Fibroblast of skin of left quadriceps (primary cell): ENCODE results near the gene ZDHHC13.
"Not testable (repeated sequence)": the region's sequence is repeated elsewhere in the genome, so short reads cannot be mapped to it uniquely, and the experiment has no call there.

Experiments
- DNase-seq, 2 experiments: peaks; one replicate each; pipeline ENCODE4 v3.0.0-alpha.2; 2013; ENCODE audit warnings: low read depth in 2 of 2

Gene ZDHHC13

GRCh38 chr11:19099093-19099492, 17.9 kb upstream of the ZDHHC13 start:
- no peak for DNase-seq

GRCh38 chr11:19100885-19101284, 16.1 kb upstream of the ZDHHC13 start:
- DNase-seq, result no peak

DNA sequence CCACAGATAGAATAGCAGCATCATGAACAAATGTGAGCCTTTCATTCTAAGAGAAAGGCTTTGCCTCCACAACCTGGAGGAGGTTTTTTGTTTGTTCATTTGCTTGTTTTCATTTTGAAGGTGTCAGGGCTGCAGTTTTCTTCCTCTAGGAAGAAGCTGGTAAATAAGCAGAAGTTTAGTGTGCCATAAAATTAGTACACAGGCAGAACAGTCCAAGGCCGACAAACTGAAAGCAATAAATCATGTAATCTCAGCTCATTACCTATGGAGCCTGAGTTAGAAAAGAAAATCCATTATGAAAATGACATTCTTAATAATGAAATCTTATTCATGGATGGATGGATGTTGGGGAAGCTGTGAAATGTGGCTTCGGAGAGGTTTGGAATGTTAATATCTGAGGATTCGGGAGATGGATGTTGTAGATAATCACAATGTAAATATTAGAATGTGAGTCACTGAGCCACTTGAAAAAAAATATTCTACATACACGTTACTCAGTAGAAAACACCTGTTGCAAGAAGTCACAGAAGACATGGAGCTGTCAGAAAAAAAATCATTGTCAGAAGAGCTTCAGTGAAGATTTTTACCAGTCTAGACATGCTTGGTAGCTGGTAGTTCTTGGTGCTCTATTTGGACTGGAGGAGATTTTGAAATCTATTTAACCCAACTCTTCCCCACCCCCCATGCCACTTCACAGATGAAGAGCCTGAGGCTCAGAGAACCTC, 15.0 kb upstream of the ZDHHC13 start:
- DNase-seq, result no peak

- no peak for DNase-seq
These were observed 14.5 kb upstream of the ZDHHC13 start for GRCh38 chr11:19102521-19102900.

DNA sequence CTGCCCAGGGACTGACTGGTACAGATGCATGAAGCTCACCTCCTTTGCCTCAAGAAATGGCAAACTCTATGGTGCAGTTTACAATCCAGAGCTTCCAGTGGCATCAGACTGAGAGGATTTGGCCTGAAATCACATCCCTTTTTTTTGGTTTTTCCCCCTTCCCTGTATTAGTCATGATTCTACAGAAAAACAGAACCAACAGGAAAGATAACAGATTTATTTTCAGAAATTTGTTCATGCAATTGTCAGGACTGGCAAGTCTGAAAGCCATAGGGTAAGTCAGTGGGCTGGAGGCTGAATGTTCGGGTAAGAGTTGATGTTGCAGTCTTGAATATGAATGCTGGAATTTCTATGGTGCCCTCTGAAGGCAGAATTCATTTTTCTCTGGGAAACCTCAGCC, 12.0 kb upstream of the ZDHHC13 start:
- DNase-seq, result no peak

GRCh38 chr11:19107125-19107524, 9.8 kb upstream of the ZDHHC13 start:
- DNase-seq, result no peak

DNA sequence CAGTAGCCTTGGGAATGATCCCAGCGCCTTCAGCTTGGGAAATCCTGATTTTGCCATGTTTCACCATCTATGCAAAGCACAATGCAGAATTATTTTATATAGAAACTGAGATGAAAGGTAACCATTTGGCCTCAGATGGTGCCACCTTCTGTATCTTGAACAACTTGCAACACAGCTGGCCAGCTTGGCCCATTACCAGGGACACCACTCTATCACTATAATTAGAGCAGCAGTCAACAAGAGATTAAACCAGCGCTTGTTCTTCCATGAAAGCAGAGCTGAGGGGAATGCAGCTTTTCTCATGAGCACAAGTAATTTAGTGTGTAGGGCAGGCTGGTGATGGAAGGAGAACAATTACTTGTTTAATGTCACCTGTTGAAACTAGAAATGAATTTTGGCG, 6.7 kb upstream of the ZDHHC13 start:
- no peak for DNase-seq

- DNase-seq, result no peak
These were observed 5.2 kb upstream of the ZDHHC13 start for GRCh38 chr11:19111809-19112208.

GRCh38 chr11:19116276-19116970, 545 bp upstream of the ZDHHC13 start:
- DNase-seq, result no peak

- no peak for DNase-seq
These were observed 761 bp downstream of the ZDHHC13 start for GRCh38 chr11:19117760-19118097.

DNA sequence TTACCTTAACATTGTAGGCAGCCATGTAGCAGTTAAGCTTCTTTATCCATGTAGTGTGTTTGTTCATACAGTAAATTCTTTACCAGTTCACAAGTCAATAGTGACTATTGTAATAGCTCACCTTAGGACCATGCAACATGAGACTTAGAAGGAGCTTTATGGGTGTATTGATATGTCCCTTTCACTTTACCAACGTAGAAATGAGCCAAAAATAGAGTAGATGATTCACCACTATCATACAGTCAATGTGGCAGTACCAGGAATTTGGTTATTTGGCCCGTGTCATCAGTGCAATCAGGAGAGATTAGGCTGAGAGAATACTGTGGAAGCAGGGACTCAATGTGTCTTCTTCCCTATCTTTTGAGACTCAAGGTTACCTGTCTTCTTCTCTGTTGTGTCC, 4.7 kb downstream of the ZDHHC13 start:
- DNase-seq, result no peak

- no peak for DNase-seq
These were observed 6.1 kb downstream of the ZDHHC13 start for GRCh38 chr11:19122960-19123615.

DNA sequence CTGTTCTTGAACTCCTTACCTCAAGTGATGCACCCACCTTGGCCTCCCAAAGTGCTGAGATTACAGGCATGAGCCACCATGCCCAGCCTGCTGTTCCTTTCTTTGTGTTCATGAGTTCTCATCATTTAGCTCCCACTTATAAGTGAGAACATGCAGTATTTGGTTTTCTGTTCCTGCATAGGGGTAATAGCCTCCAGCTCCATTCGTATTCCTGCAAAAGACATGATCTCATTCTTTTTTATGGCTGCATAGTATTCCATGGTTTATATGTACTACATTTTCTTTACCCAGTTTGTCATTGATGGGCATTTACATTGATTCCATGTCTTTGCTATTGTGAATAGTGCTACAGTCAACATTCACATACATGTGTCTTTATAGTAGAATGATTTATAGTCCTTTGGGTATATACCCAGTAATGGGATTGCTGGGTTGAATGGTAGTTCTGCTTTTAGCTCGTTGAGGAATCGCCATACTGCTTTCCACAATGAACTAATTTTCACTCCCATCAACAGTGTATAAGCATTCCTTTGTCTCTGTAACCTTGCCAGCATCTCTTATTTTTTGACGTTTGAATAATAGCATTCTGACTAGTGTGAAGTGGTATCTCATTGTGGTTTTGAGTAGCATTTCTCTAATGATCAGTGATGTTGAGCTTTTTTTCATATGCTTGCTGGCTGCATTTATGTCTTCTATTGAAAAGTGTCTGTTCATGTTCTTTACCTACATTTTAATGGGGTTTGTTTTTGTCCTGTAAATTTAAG, 9.8 kb downstream of the ZDHHC13 start:
- not testable (repeated sequence) for DNase-seq

DNA sequence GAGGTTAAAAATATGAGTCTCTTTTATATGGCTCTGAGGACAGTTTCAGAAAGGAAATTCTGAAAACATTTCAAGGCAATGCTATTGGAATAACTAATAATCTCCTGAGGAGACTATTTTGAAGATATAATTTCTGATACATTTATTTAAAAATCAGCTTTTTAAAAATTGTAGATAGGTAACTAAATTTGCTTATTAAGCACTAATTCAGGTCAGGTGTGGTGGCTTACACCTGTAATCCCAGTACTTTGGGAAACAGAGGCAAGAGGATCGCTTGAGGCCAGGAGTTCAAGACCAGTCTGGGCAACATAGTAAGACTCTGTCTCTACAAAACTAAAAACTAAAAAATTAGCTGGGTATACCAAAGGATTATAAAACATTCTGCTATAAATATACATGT, 17.0 kb downstream of the ZDHHC13 start:
- no peak for DNase-seq

DNA sequence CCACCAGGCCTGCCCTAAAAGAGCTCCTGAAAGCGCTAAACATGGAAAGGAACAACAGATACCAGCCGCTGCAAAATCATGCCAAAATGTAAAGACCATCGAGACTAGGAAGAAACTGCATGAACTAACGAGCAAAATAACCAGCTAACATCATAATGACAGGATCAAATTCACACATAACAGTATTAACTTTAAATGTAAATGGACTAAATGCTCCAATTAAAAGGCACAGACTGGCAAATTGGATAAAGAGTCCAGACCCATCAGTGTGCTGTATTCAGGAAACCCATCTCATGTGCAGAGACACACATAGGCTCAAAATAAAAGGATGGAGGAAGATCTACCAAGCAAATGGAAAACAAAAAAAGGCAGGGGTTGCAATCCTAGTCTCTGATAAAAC, 19.9 kb downstream of the ZDHHC13 start:
- DNase-seq, result not testable (repeated sequence)

DNA sequence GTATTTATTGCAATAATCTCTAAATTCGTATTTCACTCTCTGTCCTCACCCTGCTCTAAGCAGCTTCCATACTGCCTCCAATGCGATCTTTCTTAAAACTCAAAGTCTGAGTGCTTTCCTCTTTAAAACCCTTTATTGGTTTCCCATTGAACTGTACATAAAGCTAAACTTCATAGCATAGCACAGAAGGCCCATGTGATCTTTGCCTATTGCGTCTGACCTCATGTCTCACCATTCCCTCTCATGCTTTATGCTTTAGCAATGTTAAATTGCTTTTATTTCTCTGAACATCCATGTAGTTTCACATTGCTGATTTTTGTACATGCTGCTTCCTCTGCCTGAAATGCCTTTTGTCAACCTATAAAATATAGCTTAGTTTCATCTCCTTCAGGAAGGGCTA, 28.4 kb downstream of the ZDHHC13 start:
- DNase-seq, result no peak

DNA sequence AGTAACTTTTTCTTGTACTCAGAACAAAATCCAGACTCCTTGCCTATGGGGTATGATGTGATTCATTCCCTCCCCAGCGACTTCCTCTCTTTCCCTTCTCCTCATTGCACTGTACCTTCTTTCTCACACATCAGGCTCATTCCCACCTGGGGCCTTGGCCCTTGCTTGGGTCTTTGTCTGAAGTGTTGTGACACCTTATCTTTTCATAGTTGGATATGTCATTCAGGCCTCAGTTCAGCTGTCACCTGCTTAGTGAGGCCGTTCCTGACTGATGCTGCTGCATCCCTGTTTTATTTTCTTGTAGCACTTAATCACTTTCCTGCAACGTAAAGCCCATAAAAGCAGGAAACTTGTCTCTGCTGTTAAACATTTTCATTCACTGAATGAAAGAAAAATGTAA, 39.9 kb downstream of the ZDHHC13 start:
- DNase-seq, result no peak

- no peak for DNase-seq
These were observed 43.9 kb downstream of the ZDHHC13 start for GRCh38 chr11:19160847-19161246.

- DNase-seq, result no peak
These were observed 44.7 kb downstream of the ZDHHC13 start for GRCh38 chr11:19161651-19162050.

DNA sequence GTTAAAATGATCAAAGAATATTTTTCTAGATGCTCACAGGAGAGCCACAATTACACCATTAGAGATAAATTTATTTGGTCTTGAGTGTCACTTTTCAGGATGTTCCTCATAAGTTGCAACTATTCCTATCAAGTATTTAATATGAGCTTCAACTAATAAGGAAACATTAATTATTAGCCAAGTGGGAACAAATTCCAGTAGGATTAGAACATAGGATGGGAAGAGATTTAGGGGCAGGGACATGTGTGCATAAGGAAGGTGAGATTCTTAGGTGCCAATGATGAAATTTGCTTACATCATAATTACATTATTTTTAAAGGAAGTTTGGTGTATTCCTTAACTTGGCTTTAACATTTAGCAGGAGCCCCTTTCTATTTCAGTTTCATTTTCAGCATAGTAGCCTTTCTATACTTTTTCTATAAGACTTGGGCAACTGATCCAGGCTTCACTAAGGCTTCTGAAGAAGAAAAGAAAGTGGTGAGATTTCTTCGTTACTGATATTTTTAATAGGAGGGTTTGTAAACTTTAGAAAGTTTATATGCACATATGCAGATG, 46.1 kb downstream of the ZDHHC13 start:
- no peak for DNase-seq

DNA sequence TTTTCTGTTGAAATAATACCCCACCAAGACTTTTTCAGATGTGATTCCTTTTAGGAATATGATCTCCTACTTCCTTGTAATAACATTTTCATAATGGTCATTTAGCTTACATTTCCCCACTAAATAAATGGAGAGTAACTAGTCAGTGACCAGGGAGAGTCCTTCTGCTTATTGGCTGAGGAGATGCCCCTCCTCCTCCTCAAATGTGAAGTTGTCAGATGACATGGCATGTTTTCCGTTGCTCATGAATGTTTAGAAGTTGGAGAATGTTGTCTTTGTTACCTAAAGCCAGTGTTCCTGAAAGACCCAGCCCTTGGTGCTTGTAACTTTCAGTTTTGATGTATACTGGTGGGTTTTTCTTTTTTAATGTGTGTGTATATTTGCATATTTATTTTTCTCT, 46.6 kb downstream of the ZDHHC13 start:
- no peak for DNase-seq

DNA sequence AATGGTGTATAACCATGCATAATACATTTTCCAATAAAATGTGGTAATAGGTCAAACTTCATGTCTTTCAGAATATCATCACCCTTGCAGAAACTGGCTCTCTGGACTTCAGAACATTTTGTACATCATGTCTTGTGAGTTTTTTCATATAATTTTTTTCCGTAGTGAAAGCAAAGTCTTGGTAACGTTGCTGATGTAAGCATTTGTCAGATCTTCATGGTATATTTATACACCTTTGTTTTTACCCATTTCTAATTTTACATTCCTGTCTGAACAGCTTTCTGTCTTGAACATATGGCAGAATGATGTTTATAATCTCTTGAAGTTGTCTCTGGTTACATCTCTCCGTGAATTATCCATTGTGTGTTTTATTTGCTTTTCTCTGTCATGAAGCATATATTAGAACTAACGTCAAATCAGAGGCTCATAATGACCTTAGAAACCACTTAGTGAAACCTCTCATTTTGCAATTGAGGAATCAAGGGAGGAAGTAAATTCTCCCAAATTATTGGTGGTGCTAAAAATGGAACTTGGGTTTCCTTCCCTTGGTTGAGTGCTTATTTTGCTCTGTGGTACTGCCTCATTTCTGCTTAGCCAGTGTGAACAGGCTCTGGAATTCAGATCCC, 47.4 kb downstream of the ZDHHC13 start:
- no peak for DNase-seq
